ENCODE results near the gene ZBTB5.

GRCh38 chr9:37404590-37404989 is 60.7 kb downstream of the ZBTB5 start:
- TF ChIP-seq SP1 (IDR thresholded peaks at IDR 0.05) (no peak), FOXA1 (IDR thresholded peaks at IDR 0.05) (no peak), YY1 (IDR thresholded peaks at IDR 0.05) (no peak), RXRA (IDR thresholded peaks at IDR 0.05) (no peak), TAF1 (conservative IDR thresholded peaks at IDR 0.05) (no peak), EGR1 (IDR thresholded peaks at IDR 0.05; ENCODE audit: low read depth in 2 of 2) (no peak), GABPA (IDR thresholded peaks at IDR 0.05 in 1 of 2, conservative IDR thresholded peaks at IDR 0.05 in 1 of 2) (no peak), RAD21 (IDR thresholded peaks at IDR 0.05) (no peak)
- TF ChIP-seq, protein P1, sequence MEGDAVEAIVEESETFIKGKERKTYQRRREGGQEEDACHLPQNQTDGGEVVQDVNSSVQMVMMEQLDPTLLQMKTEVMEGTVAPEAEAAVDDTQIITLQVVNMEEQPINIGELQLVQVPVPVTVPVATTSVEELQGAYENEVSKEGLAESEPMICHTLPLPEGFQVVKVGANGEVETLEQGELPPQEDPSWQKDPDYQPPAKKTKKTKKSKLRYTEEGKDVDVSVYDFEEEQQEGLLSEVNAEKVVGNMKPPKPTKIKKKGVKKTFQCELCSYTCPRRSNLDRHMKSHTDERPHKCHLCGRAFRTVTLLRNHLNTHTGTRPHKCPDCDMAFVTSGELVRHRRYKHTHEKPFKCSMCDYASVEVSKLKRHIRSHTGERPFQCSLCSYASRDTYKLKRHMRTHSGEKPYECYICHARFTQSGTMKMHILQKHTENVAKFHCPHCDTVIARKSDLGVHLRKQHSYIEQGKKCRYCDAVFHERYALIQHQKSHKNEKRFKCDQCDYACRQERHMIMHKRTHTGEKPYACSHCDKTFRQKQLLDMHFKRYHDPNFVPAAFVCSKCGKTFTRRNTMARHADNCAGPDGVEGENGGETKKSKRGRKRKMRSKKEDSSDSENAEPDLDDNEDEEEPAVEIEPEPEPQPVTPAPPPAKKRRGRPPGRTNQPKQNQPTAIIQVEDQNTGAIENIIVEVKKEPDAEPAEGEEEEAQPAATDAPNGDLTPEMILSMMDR (IDR thresholded peaks at IDR 0.05; ENCODE audit: low read depth, low read length, missing input control) = no peak
- TF ChIP-seq, protein P2, sequence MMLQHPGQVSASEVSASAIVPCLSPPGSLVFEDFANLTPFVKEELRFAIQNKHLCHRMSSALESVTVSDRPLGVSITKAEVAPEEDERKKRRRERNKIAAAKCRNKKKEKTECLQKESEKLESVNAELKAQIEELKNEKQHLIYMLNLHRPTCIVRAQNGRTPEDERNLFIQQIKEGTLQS (IDR thresholded peaks at IDR 0.05) = no peak
- TF ChIP-seq, protein P3, sequence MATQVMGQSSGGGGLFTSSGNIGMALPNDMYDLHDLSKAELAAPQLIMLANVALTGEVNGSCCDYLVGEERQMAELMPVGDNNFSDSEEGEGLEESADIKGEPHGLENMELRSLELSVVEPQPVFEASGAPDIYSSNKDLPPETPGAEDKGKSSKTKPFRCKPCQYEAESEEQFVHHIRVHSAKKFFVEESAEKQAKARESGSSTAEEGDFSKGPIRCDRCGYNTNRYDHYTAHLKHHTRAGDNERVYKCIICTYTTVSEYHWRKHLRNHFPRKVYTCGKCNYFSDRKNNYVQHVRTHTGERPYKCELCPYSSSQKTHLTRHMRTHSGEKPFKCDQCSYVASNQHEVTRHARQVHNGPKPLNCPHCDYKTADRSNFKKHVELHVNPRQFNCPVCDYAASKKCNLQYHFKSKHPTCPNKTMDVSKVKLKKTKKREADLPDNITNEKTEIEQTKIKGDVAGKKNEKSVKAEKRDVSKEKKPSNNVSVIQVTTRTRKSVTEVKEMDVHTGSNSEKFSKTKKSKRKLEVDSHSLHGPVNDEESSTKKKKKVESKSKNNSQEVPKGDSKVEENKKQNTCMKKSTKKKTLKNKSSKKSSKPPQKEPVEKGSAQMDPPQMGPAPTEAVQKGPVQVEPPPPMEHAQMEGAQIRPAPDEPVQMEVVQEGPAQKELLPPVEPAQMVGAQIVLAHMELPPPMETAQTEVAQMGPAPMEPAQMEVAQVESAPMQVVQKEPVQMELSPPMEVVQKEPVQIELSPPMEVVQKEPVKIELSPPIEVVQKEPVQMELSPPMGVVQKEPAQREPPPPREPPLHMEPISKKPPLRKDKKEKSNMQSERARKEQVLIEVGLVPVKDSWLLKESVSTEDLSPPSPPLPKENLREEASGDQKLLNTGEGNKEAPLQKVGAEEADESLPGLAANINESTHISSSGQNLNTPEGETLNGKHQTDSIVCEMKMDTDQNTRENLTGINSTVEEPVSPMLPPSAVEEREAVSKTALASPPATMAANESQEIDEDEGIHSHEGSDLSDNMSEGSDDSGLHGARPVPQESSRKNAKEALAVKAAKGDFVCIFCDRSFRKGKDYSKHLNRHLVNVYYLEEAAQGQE (IDR thresholded peaks at IDR 0.05) = no peak
- TF ChIP-seq, protein P4, sequence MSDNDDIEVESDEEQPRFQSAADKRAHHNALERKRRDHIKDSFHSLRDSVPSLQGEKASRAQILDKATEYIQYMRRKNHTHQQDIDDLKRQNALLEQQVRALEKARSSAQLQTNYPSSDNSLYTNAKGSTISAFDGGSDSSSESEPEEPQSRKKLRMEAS (IDR thresholded peaks at IDR 0.05) = no peak

Measured in liver (tissue), 3 donors.